ENCODE data around the gene ZBTB38. TPM values are rescaled to one million over a fixed set of nuclear protein-coding genes. Genes with fewer than 3 reads are reported as not detected.

Gene ZBTB38
- total and polyA plus RNA-seq, 2 donors (not counting 3 experiments of a cell fraction or from before 2014, with no cell fraction given): 31.1 to 85.2 TPM

- H4K20me1 ChIP-seq (replicated peaks; ENCODE audit: control insufficient read depth, extremely low read depth, insufficient read depth, low read length): no peaks in the 10 kb centered on the region
- ChIA-PET CTCF (interaction anchor here (0.9 to 2.8 kb wide), 7 partner anchors 9 to 58 kb away, joined by 3 to 12 read pairs (median 5); no protein-coding TSS in a partner anchor), POLR2A (interaction anchor here (0.6 kb wide), 1 partner anchor 28 kb away, joined by 3 read pairs; no protein-coding TSS in a partner anchor)
- H3K9me1 ChIP-seq (replicated peaks; ENCODE audit: control insufficient read depth, extremely low read depth, insufficient read depth, low read length): no peaks in the 10 kb centered on the region
- no peak overlapping the region for H3K9ac ChIP-seq (replicated peaks; ENCODE audit: extremely low read depth, insufficient read depth, low read length)
- no peak overlapping the region for H2AFZ ChIP-seq (ENCODE audit: low read depth, low read length)
- BruUV-seq (replicated peaks): no TSS peak
- no peak for DNase-seq (ENCODE audit: low read depth, low spot score)
- no peaks in the 10 kb centered on the region for H3K27me3 ChIP-seq (ENCODE audit: control insufficient read depth in 2 of 2, insufficient read depth in 2 of 2, low read length in 2 of 2)
- TF ChIP-seq, protein P1, sequence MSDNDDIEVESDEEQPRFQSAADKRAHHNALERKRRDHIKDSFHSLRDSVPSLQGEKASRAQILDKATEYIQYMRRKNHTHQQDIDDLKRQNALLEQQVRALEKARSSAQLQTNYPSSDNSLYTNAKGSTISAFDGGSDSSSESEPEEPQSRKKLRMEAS (IDR thresholded peaks at IDR 0.05; ENCODE audit: insufficient read depth, insufficient read length): no peak
- TF ChIP-seq FOS (IDR thresholded peaks at IDR 0.05; ENCODE audit: borderline replicate concordance, insufficient read depth, low read length) (no peak), EZH2 (IDR thresholded peaks at IDR 0.05; ENCODE audit: borderline replicate concordance, low read depth, low read length, severe bottlenecking) (no peak), POLR2AphosphoS5 (IDR thresholded peaks at IDR 0.05; ENCODE audit: insufficient read depth, low read depth, low read length) (no peak), MYC (IDR thresholded peaks at IDR 0.05; ENCODE audit: low read depth, low read length) (no peak)
- TF ChIP-seq, protein P2, sequence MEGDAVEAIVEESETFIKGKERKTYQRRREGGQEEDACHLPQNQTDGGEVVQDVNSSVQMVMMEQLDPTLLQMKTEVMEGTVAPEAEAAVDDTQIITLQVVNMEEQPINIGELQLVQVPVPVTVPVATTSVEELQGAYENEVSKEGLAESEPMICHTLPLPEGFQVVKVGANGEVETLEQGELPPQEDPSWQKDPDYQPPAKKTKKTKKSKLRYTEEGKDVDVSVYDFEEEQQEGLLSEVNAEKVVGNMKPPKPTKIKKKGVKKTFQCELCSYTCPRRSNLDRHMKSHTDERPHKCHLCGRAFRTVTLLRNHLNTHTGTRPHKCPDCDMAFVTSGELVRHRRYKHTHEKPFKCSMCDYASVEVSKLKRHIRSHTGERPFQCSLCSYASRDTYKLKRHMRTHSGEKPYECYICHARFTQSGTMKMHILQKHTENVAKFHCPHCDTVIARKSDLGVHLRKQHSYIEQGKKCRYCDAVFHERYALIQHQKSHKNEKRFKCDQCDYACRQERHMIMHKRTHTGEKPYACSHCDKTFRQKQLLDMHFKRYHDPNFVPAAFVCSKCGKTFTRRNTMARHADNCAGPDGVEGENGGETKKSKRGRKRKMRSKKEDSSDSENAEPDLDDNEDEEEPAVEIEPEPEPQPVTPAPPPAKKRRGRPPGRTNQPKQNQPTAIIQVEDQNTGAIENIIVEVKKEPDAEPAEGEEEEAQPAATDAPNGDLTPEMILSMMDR (IDR thresholded peaks at IDR 0.05; ENCODE audit: extremely low read depth in 1 of 2, insufficient read depth in 1 of 2, low read depth in 1 of 2, low read length in 2 of 2): no peak
- intact Hi-C loops (cut with micrococcal nuclease) (no loop called here), dilution Hi-C loops (cut with MboI; ENCODE audit: extremely low pct_ligation_motif_present, low sequenced_read_pairs) (no loop called here)
- no peak for FAIRE-seq
- peaks cover 2% of the 10 kb centered on the region for H3K4me1 ChIP-seq (ENCODE audit: control insufficient read depth, extremely low read depth, insufficient read depth, low read length)
- H3K27ac ChIP-seq (ENCODE audit: insufficient read depth, low read depth, low read length): no peak overlapping the region
- no peak overlapping the region for H3K4me2 ChIP-seq (ENCODE audit: insufficient read depth, low read length)
- peaks cover 9 to 19% of the 10 kb centered on the region in 2 experiments for H3K36me3 ChIP-seq (ENCODE audit: control insufficient read depth in 2 of 2, extremely low read depth in 1 of 2, insufficient read depth in 2 of 2, low read length in 2 of 2)
- H3K4me3 ChIP-seq (replicated peaks in 1 of 3; ENCODE audit: insufficient read depth in 1 of 3, low read depth in 1 of 3, low read length in 3 of 3): no peak overlapping the region
- peaks cover 9% of the 10 kb centered on the region for H3K79me2 ChIP-seq (ENCODE audit: control insufficient read depth, insufficient read depth, low read length)
- H3K9me3 ChIP-seq (replicated peaks; ENCODE audit: control insufficient read depth, insufficient read depth, low read length): no peaks in the 10 kb centered on the region
These were observed 15.3 kb downstream of the ZBTB38 start for GRCh38 chr3:141383555-141384129.

All from endothelial cell of umbilical vein (primary cell).